Measurements from ENCODE around the gene VWA3A.

DNA sequence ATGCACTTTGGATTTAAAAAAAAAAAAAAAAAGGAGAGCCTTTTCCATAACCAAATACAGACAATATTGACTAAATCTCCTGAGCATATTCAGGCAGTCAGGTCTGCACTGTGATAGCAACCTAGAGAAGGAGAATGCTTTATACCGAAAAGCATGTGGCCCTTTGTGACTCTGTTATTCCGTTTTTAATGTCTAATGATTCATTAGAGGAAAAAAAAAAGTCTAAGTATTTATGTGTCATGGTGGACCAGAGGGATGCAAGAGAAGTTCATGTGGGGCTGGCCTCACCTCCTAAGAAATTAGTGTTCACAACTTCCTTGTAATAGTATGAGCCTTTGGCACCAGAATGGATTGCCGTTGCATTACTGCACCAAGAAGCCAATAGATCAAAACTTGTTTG, 11.3 kb upstream of the VWA3A start:
- TF ChIP-seq, protein P1, sequence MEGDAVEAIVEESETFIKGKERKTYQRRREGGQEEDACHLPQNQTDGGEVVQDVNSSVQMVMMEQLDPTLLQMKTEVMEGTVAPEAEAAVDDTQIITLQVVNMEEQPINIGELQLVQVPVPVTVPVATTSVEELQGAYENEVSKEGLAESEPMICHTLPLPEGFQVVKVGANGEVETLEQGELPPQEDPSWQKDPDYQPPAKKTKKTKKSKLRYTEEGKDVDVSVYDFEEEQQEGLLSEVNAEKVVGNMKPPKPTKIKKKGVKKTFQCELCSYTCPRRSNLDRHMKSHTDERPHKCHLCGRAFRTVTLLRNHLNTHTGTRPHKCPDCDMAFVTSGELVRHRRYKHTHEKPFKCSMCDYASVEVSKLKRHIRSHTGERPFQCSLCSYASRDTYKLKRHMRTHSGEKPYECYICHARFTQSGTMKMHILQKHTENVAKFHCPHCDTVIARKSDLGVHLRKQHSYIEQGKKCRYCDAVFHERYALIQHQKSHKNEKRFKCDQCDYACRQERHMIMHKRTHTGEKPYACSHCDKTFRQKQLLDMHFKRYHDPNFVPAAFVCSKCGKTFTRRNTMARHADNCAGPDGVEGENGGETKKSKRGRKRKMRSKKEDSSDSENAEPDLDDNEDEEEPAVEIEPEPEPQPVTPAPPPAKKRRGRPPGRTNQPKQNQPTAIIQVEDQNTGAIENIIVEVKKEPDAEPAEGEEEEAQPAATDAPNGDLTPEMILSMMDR (IDR thresholded peaks at IDR 0.05), result no peak
- no peak for TF ChIP-seq POLR2A (IDR thresholded peaks at IDR 0.05)
